GM23248 (cell line): ENCODE data around the gene RFK.
"Not testable (repeated sequence)": the region's sequence is repeated elsewhere in the genome, so short reads cannot be mapped to it uniquely, and the experiment has no call there.

ENCODE experiments used
- EZH2 ChIP-seq: fragments of 200-600 bp; sonication (generic); IDR thresholded peaks from 2 replicates; pipeline ENCODE4 v1.6.1; 2018; ENCODE audit warnings: antibody characterized with exemption, mild to moderate bottlenecking; ENCODE audit not compliant: insufficient read depth, poor library complexity, severe bottlenecking
- EZH2phosphoT487 ChIP-seq: fragments of 200-600 bp; sonication (generic); IDR thresholded peaks from 2 replicates; pipeline ENCODE4 v1.6.1; 2018; ENCODE audit warnings: antibody characterized with exemption, moderate library complexity, mild to moderate bottlenecking, low read depth; ENCODE audit not compliant: insufficient read depth

DNA sequence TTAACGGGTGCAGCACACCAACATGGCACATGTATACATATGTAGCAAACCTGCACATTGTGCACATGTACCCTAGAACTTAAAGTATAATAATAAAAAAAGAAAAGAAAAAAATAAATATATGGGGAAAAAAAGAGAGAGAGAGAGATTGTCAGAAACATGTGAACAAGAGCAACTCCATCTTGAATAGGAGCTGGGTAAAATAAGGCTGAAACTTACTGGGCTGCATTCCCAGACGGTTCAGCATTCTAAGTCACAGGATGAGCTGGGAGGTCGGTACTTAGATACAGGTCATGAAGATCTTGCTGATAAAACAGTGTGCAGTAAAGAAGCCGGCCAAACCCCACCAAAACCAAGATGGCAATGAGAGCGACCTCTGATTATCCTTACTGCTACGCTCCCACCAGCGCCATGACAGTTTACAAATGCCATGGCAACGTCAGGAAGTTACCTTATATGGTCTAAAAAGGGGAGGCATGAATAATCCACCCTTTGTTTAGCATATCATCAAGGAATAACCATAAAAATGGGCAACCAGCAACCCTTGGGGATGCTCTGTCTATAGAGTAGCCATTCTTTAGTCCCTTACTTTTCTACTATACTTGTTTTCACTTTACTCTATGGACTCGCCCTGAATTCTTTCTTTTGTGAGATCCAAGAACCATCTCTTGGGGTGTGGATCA, 42.9 kb upstream of the RFK start:
- not testable (repeated sequence) for TF ChIP-seq EZH2phosphoT487, EZH2
